AG09319 (cell line): Measurements from ENCODE around the gene HAGHL.

ENCODE experiments used
- DNase-seq: peaks from one replicate; pipeline ENCODE4 v3.0.0-alpha.2; 2010; ENCODE audit warnings: low read depth; ENCODE audit errors: extremely low read depth
- CTCF ChIP-seq: IDR thresholded peaks from 2 replicates; pipeline ENCODE4 v1.5.1; 2011; ENCODE audit warnings: low read depth, mild to moderate bottlenecking, inconsistent platforms, low read length, moderate library complexity

The HAGHL gene

GRCh38 chr16:680967-681745, 45.8 kb upstream of the HAGHL start:
- TF ChIP-seq CTCF: peak; percentile 19; the same call in 1 of the 2 replicates
- DNase-seq: no peak

DNA sequence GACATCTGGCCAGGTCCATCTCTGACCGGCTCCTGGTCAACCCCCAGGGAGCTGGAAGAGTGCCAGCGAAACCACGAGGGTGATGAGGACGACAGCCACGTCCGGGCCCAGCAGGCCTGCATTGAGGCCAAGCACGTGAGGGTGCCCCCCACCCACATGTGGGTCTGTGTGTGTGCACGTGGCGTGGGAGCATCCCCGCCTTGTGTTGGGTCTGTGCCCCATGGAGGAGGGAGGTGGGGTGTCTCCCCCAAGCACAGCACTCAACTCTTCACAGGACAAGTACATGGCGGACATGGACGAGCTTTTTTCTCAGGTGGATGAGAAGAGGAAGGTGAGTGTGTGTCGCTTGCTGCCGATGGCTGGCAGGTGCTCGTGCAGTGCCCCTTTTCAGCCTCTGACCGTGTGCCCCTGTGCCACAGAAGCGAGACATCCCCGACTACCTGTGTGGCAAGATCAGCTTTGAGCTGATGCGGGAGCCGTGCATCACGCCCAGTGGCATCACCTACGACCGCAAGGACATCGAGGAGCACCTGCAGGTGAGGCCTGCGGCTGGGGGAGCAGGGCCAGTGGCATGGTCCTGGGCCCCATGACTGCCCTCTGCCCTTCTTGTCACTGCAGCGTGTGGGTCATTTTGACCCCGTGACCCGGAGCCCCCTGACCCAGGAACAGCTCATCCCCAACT, 45.0 kb upstream of the HAGHL start:
- DNase-seq: no peak
- TF ChIP-seq CTCF: no peak

- TF ChIP-seq CTCF: no peak
- DNase-seq: no peak
Measured at GRCh38 chr16:682493-683395, 44.2 kb upstream of the HAGHL start.

GRCh38 chr16:683396-684070, 43.4 kb upstream of the HAGHL start:
- no peak for DNase-seq
- no peak for TF ChIP-seq CTCF

GRCh38 chr16:684071-684794, 42.7 kb upstream of the HAGHL start, which contains the start of gene JMJD8:
TSS of gene JMJD8 (minus strand) at chr16:684334. CDS start at chr16:684319, 15 bp downstream.
- peak; percentile 84 for DNase-seq
- TF ChIP-seq CTCF: no peak

GRCh38 chr16:684961-685696, 41.8 kb upstream of the HAGHL start:
- DNase-seq: no peak

More at GRCh38 chr16:684961-685696, 41.8 kb upstream of the HAGHL start:
- no peak for TF ChIP-seq CTCF
